IMR-90 (cell line): ENCODE results near the gene ATP8B3. TPM values are rescaled to one million over a fixed set of nuclear protein-coding genes. Genes with fewer than 3 reads are reported as not detected.
A peak's percentile ranks its signal among the peaks of the same experiment; 100 is the strongest.

ENCODE experiments used
- ATAC-seq: fragments of 200-7000 bp; cut with Tn5 transposase; 2 replicates; pipeline ENCODE4 v1.9.1; 2020; ENCODE audit warnings: low read depth, mild to moderate bottlenecking, moderate library complexity
- BruUV-seq: library from RNA; stranded (reverse); fragments of 400-500 nt; replicated peaks from 2 replicates; lab custom pipeline; 2021; lab: Mats Ljungman, UMichigan
- CTCF ChIA-PET: fragments of 300-600 bp; formaldehyde crosslinking; extraction: SDS; loops from one replicate; lab custom pipeline; 2021; ENCODE audit warnings: antibody characterized with exemption; lab: Yijun Ruan, JAX
- POLR2A ChIA-PET: fragments of 300-600 bp; sonication (Branson Sonifier 250); formaldehyde crosslinking; loops from one replicate; lab custom pipeline; 2022; ENCODE audit warnings: antibody characterized with exemption; ENCODE audit not compliant: unreplicated experiment; lab: Charles Lee
- DNase-seq: peaks from one replicate; pipeline ENCODE4 v3.0.0; 2013
- H2AFZ ChIP-seq: replicated peaks from 2 replicates; pipeline ENCODE3; 2013; ENCODE audit warnings: low read length, mild to moderate bottlenecking; ENCODE audit not compliant: poor library complexity
- H2AK5ac ChIP-seq: 2 replicates; pipeline ENCODE4 v1.6.1; 2013; ENCODE audit warnings: low read depth, low read length, inconsistent platforms
- H2AK9ac ChIP-seq: replicated peaks from 2 replicates; pipeline ENCODE3; 2013; ENCODE audit warnings: mild to moderate bottlenecking, low read depth, low read length, moderate library complexity; ENCODE audit not compliant: poor library complexity
- H2BK120ac ChIP-seq: 2 replicates; pipeline ENCODE4 v1.6.1; 2013; ENCODE audit warnings: low read depth, low read length, inconsistent platforms
- H2BK15ac ChIP-seq: 3 replicates; pipeline ENCODE4 v1.6.1; 2013; ENCODE audit warnings: low read depth, low read length, inconsistent platforms
- H2BK20ac ChIP-seq: 2 replicates; pipeline ENCODE4 v1.6.1; 2013; ENCODE audit warnings: low read depth, mild to moderate bottlenecking, inconsistent platforms, low read length, moderate library complexity
- H2BK5ac ChIP-seq: 2 replicates; pipeline ENCODE4 v1.6.1; 2013; ENCODE audit warnings: mild to moderate bottlenecking, low read depth, low read length, inconsistent platforms; ENCODE audit not compliant: poor library complexity, severe bottlenecking
- H3K14ac ChIP-seq: replicated peaks from 2 replicates; pipeline ENCODE4 v1.6.1; 2013; ENCODE audit warnings: low read depth, low read length, inconsistent platforms
- H3K18ac ChIP-seq: 2 replicates; pipeline ENCODE4 v1.6.1; 2013; ENCODE audit warnings: low read depth, low read length, control low read depth
- H3K23ac ChIP-seq: 2 replicates; pipeline ENCODE4 v1.6.1; 2013; ENCODE audit warnings: low read depth, low read length, inconsistent platforms
- H3K27ac ChIP-seq: 2 replicates; pipeline ENCODE4 v1.5.1; 2013; ENCODE audit warnings: mild to moderate bottlenecking, control low read depth, low read length; ENCODE audit not compliant: insufficient read depth
- H3K27me3 ChIP-seq: 2 replicates; pipeline ENCODE4 v1.6.1; 2013; ENCODE audit warnings: low read length; ENCODE audit not compliant: control insufficient read depth, insufficient read depth
- H3K36me3 ChIP-seq: 2 replicates; pipeline ENCODE4 v1.6.1; 2013; ENCODE audit warnings: low read length, mixed read lengths; ENCODE audit not compliant: control insufficient read depth, insufficient read depth
- H3K4ac ChIP-seq: 2 replicates; pipeline ENCODE4 v1.6.1; 2013; ENCODE audit warnings: low read depth, low read length, inconsistent platforms
- H3K4me1 ChIP-seq: 2 replicates; pipeline ENCODE4 v1.6.1; 2013; ENCODE audit warnings: low read length, mixed read lengths; ENCODE audit not compliant: control insufficient read depth, insufficient read depth
- H3K4me2 ChIP-seq: 2 replicates; pipeline ENCODE4 v1.6.1; 2013; ENCODE audit warnings: low read depth, mild to moderate bottlenecking, control low read depth, low read length, moderate library complexity
- H3K4me3 ChIP-seq: 2 replicates; pipeline ENCODE4 v1.5.1; 2013; ENCODE audit warnings: low read depth, mild to moderate bottlenecking, control low read depth, low read length, moderate library complexity; ENCODE audit not compliant: insufficient read depth
- H3K56ac ChIP-seq: 2 replicates; pipeline ENCODE4 v1.6.1; 2013; ENCODE audit warnings: low read length, inconsistent platforms; ENCODE audit not compliant: insufficient read depth; ENCODE audit errors: extremely low read depth
- H3K79me1 ChIP-seq, 2 experiments: 2 replicates each; pipeline ENCODE4 v1.6.1; 2013; ENCODE audit warnings: low read length in 2 of 2, inconsistent platforms in 1 of 2, low read depth in 1 of 2
- H3K9ac ChIP-seq: 2 replicates; pipeline ENCODE4 v1.6.1; 2013; ENCODE audit warnings: low read depth, low read length, control low read depth
- H3K9me1 ChIP-seq: 2 replicates; pipeline ENCODE4 v1.6.1; 2013; ENCODE audit warnings: low read length, inconsistent platforms; ENCODE audit not compliant: insufficient read depth
- H3K9me3 ChIP-seq: 2 replicates; pipeline ENCODE4 v1.6.1; 2013; ENCODE audit warnings: low read length; ENCODE audit not compliant: control insufficient read depth, insufficient read depth
- H4K20me1 ChIP-seq: 2 replicates; pipeline ENCODE4 v1.6.1; 2013; ENCODE audit warnings: low read length, inconsistent platforms; ENCODE audit not compliant: insufficient read depth
- H4K5ac ChIP-seq: 2 replicates; pipeline ENCODE4 v1.6.1; 2013; ENCODE audit warnings: mild to moderate bottlenecking, low read depth, low read length, control low read depth
- H4K8ac ChIP-seq, 2 experiments: 2 replicates each; pipeline ENCODE4 v1.6.1; 2013; ENCODE audit warnings: low read depth in 2 of 2, low read length in 2 of 2, control low read depth in 1 of 2, inconsistent platforms in 1 of 2
- H4K91ac ChIP-seq: 2 replicates; pipeline ENCODE4 v1.6.1; 2013; ENCODE audit warnings: low read depth, low read length, inconsistent platforms; ENCODE audit not compliant: insufficient read depth
- BHLHE40 ChIP-seq: fragments of 150-350 bp; IDR thresholded peaks from 2 replicates; pipeline ENCODE4 v1.6.1; 2016; ENCODE audit warnings: mild to moderate bottlenecking, low read depth, low read length
- ELK1 ChIP-seq: fragments of 150-350 bp; IDR thresholded peaks from 2 replicates; pipeline ENCODE4 v1.6.1; 2016; ENCODE audit warnings: low read depth, mild to moderate bottlenecking, low read length, moderate library complexity, borderline replicate concordance
- FOS ChIP-seq: fragments of 150-350 bp; IDR thresholded peaks from 2 replicates; pipeline ENCODE4 v1.6.1; 2016; ENCODE audit warnings: low read depth, low read length
- MAFK ChIP-seq: IDR thresholded peaks from 2 replicates; pipeline ENCODE4 v1.6.1; 2012; ENCODE audit warnings: low read depth, low read length, improper control_type of control experiment
- MAZ ChIP-seq: IDR thresholded peaks from 2 replicates; pipeline ENCODE4 v1.6.1; 2012; ENCODE audit warnings: low read depth, mild to moderate bottlenecking, low read length, improper control_type of control experiment, moderate library complexity, borderline replicate concordance
- MXI1 ChIP-seq: IDR thresholded peaks from 2 replicates; pipeline ENCODE4 v1.6.1; 2012; ENCODE audit warnings: low read depth, mild to moderate bottlenecking, low read length, moderate library complexity, borderline replicate concordance
- NFE2L2 ChIP-seq: fragments of 150-350 bp; IDR thresholded peaks from 2 replicates; pipeline ENCODE4 v1.6.1; 2016; ENCODE audit warnings: low read depth, mild to moderate bottlenecking, low read length
- POLR2A ChIP-seq: IDR thresholded peaks from 2 replicates; pipeline ENCODE4 v1.6.1; 2012; ENCODE audit warnings: mild to moderate bottlenecking, low read depth, low read length
- RAD21 ChIP-seq: IDR thresholded peaks from 2 replicates; pipeline ENCODE4 v1.6.1; 2012; ENCODE audit warnings: low read length, improper control_type of control experiment
- RCOR1 ChIP-seq: IDR thresholded peaks from 2 replicates; pipeline ENCODE4 v1.6.1; 2012; ENCODE audit warnings: mild to moderate bottlenecking, low read length, improper control_type of control experiment; ENCODE audit not compliant: insufficient replicate concordance
- RFX5 ChIP-seq: IDR thresholded peaks from 2 replicates; pipeline ENCODE4 v1.8.0; 2012; ENCODE audit warnings: low read depth, mild to moderate bottlenecking, low read length, moderate library complexity
- SMC3 ChIP-seq: fragments of 150-350 bp; IDR thresholded peaks from 2 replicates; pipeline ENCODE4 v1.6.1; 2016; ENCODE audit warnings: low read depth, mild to moderate bottlenecking, antibody characterized with exemption, low read length, moderate library complexity
- USF2 ChIP-seq: fragments of 150-350 bp; IDR thresholded peaks from 2 replicates; pipeline ENCODE4 v1.6.1; 2017; ENCODE audit warnings: mild to moderate bottlenecking, antibody characterized with exemption, low read length, low read depth
- WGBS, 2 experiments: methylation state at CpG; one replicate each; pipeline versions ENCODE4 v1.1.5 to v1.1.7; 2013; ENCODE audit warnings: missing lambda C conversion rate in 2 of 2; ENCODE audit not compliant: insufficient read length in 1 of 2; ENCODE audit errors: extremely low coverage in 2 of 2; 5-methylcytosine and 5-hydroxymethylcytosine counted together
- dilution Hi-C: fragments of 300-500 bp; cut with HindIII; formaldehyde crosslinking; loops from one replicate; pipeline ENCODE4 v1.14.3; 2018; ENCODE audit warnings: low sequenced_read_pairs; ENCODE audit not compliant: unreplicated experiment
- in situ Hi-C: fragments of 300-500 bp; cut with MboI; formaldehyde crosslinking; loops from 3 replicates; pipeline ENCODE4 v1.14.3; 2019; ENCODE audit warnings: low sequenced_read_pairs, inconsistent platforms, mixed read lengths
- intact Hi-C: fragments of 100-400 bp; cut with micrococcal nuclease; formaldehyde crosslinking; loops from 2 replicates; pipeline ENCODE4 v1.10.0; 2022
- polyA plus RNA-seq, 3 experiments: library from polyadenylated mRNA; depleted of rRNA; stranded (reverse); fragments of >200 nt; gene quantifications; 2 replicates each; pipeline ENCODE4 v1.2.3, GENCODE V29; 2012; ENCODE audit warnings: low replicate concordance in 1 of 3
- total RNA-seq: library from RNA; depleted of rRNA; stranded (reverse); fragments of >200 nt; gene quantifications from 2 replicates; pipeline ENCODE4 v1.2.3, GENCODE V29; 2012

ATP8B3 gene
- total and polyA plus RNA-seq, 2 of the 4 experiments (the other 2 are of a cell fraction), result 1.6 to 8.1 TPM

GRCh38 chr19:1812426-1813191 is 533 bp upstream of the ATP8B3 start:
- Histone ChIP-seq H3K14ac (peak overlapping the region; percentile 84), H3K9me3 (no peaks in the 10 kb centered on the region), H3K9me1 (peaks cover 4% of the 10 kb centered on the region; the same call in 1 of the 2 replicates), H4K5ac (0 out of 2 replicates have a peak overlapping the region, but pooled peaks have one; percentile 31), H2BK120ac (peak overlapping the region; percentile 20; the same call in 1 of the 2 replicates), H4K8ac (peak overlapping the region in 1 of 2 experiments; percentile 73; a peak in 2 of 4 replicates), H2BK5ac (peak overlapping the region; percentile 68), H2BK20ac (no peak overlapping the region), H3K4me2 (peak overlapping the region; percentile 98), H3K4me3 (peak overlapping the region; percentile 68), H3K27me3 (no peaks in the 10 kb centered on the region), H3K27ac (peak overlapping the region; percentile 59), H3K36me3 (peaks cover 21% of the 10 kb centered on the region), H3K79me1 (peaks cover 0 to 9% of the 10 kb centered on the region in 2 experiments; a peak in 2 of 4 replicates), H3K23ac (peak overlapping the region; percentile 22; the same call in 1 of the 2 replicates), H3K4me1 (peaks cover 8% of the 10 kb centered on the region), H2AFZ (peak overlapping the region; percentile 97), H3K56ac (no peak overlapping the region; the same call in 1 of the 2 replicates), H3K18ac (peak overlapping the region; percentile 68; the same call in 1 of the 2 replicates), H2BK15ac (no peak overlapping the region; the same call in 2 of the 3 replicates), H3K4ac (peak overlapping the region; percentile 82), H4K91ac (peak overlapping the region; percentile 77; the same call in 1 of the 2 replicates), H4K20me1 (no peaks in the 10 kb centered on the region; the same call in 1 of the 2 replicates), H2AK5ac (peak overlapping the region; percentile 94), H3K9ac (peak overlapping the region; percentile 69), H2AK9ac (peak overlapping the region; percentile 95)
- intact Hi-C loops, result loop anchor here (1.0 kb wide), 1 partner anchor 14 kb away; no protein-coding TSS in a partner anchor
- in situ Hi-C loops, result no loop called here
- dilution Hi-C loops, result no loop called here
- CTCF ChIA-PET, result no interaction called here
- 0% methylated on average over 7 of the region's 47 CpGs; no CpG with 5 or more reads in 1 of the 2 experiments for WGBS, 2 experiments
- POLR2A ChIA-PET, result no interaction called here
- peak; percentile 90 for DNase-seq
- BruUV-seq, result no TSS peak
- peak; percentile 91 for ATAC-seq
- TF ChIP-seq RCOR1 (no peak), POLR2A (peak; percentile 41; the same call in 1 of the 2 replicates), RAD21 (peak; percentile 61), MAZ (peak; percentile 89; the same call in 1 of the 2 replicates), RFX5 (no peak), MAFK (no peak), ELK1 (no peak), USF2 (no peak), BHLHE40 (no peak), MXI1 (peak; percentile 47; the same call in 1 of the 2 replicates), FOS (no peak), NFE2L2 (no peak), SMC3 (no peak; the same call in 1 of the 2 replicates)
